ENCODE measurements around the gene LDLRAD4. TPM values are rescaled to one million over a fixed set of nuclear protein-coding genes. Genes with fewer than 3 reads are reported as not detected.
A peak's percentile ranks its signal among the peaks of the same experiment; 100 is the strongest.

LDLRAD4 gene
- total and polyA plus RNA-seq, 9 of the 15 experiments (the other 6 are each of a cell fraction or from before 2014, with no cell fraction given): 0.01 TPM; not detected in 8

DNA sequence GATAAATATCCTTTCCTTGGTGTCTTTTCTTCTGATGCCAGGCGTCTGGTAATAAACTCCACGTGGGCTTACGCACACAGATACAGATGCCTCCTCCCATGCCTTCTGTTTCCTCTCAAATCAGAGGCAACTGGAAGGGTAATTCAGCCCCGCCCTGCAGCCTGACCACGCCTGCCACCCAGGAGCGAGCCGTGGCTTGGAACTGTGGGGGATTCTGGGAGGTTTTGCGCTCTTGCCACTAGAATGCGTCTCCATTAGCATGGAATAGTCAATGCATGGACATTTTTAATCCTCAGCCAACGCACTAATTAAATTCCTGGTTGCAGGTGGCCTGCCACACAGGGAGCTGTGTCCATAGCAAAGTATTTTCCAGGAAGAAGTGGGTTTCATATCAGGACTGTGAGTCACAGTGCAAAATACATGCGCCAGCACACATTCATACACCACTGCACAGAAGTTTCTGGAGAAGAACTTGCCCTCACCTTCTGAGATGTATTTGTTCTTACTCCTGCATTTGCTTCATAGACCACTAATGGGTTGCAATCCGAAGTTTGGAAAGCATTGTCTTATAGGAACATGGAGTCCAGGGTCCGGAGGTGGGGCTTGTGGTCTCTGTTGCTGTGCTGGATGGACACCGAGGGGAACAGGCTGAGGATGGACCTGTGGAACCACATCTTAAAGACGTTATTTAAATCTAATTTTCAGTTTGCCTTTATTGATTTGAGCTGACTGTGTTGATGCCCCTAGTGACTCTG is 151.4 kb downstream of the LDLRAD4 start:
- H3K27ac ChIP-seq (ENCODE audit: extremely low read depth, low read depth, low read length): no peak overlapping the region
- 0 out of 2 replicates have a peak, but pooled peaks cover 2% of the 10 kb centered on the region for H4K20me1 ChIP-seq (replicated peaks; ENCODE audit: control insufficient read depth, insufficient read depth, low read length)
- H3K4me1 ChIP-seq (replicated peaks in 1 of 2; ENCODE audit: control insufficient read depth in 2 of 2, insufficient read depth in 2 of 2, low read length in 2 of 2): no peaks in the 10 kb centered on the region
- intact Hi-C loops (cut with micrococcal nuclease) (no loop called here), in situ Hi-C loops (cut with MboI) (no loop called here)
- DNase-seq (ENCODE audit: extremely low read depth in 1 of 4, low spot score in 3 of 4): no peak
- H3K4me2 ChIP-seq (ENCODE audit: insufficient read depth, low read length): no peak overlapping the region
- no TSS peak for BruUV-seq (replicated peaks)
- no peak for TF ChIP-seq RFX7 (CRISPR knock-in tag; IDR thresholded peaks at IDR 0.05)
- TF ChIP-seq EP300 (IDR thresholded peaks at IDR 0.05; ENCODE audit: low read length): no peak
- TF ChIP-seq, protein P1, sequence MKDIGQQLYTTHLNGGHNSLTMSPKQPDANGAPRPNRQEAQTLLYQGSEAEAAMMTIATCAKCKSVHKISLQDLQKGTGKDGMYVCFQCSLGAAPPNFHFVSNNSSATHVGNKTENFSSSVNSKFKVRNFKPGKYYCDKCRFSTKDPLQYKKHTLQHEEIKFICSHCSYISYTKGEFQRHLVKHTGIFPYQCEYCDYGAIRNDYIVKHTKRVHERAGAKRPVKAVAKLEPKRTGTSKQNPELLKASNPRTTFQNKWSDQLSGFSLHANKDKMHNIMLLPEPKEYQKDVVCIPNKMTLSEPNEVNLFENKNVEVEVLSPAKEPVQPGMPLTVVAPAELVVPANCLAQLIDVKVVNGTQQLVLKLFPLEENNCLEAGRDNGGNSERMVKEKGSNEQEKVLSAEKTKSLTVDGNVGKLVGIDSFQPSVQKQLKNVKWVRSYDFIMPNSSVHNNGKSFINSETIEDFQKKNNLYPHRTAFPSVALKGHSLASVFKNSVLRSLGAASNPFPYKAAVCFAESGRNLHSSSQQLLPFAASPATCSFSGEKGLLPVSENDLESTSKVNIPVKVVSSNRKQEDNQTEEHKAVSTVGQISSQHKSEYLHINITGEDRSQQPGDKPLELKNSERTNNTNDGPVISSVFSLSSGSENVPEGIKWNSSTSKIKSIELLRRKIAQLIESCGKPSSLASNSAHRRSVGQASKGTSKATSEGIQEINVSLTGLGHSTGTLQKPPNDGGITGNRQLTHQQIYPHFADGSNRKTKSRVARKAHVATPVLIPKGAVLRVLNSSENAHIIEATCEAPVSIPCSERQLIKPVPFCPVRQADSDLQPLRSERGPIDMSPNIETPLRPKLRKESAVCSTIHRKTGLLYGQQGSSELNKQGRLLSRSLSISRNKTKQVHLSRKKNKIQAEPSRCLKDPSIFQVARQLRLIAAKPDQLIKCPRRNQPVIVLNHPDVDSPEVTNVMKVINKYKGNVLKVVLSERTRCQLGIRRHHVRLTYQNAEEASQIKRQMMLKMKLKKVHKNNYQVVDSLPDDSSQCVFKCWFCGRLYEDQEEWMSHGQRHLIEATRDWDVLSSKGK (CRISPR knock-in tag; IDR thresholded peaks at IDR 0.05): no peak
- no peak for TF ChIP-seq MAFF (IDR thresholded peaks at IDR 0.05; ENCODE audit: low read length)
- no peak for TF ChIP-seq ZNF699 (CRISPR knock-in tag; IDR thresholded peaks at IDR 0.05; ENCODE audit: insufficient replicate concordance)
- no peak for TF ChIP-seq HNRNPL (IDR thresholded peaks at IDR 0.05; ENCODE audit: low read depth, low read length)
- TF ChIP-seq, protein P2, sequence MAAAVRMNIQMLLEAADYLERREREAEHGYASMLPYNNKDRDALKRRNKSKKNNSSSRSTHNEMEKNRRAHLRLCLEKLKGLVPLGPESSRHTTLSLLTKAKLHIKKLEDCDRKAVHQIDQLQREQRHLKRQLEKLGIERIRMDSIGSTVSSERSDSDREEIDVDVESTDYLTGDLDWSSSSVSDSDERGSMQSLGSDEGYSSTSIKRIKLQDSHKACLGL (CRISPR knock-in tag; IDR thresholded peaks at IDR 0.05; ENCODE audit: borderline replicate concordance, poor library complexity, severe bottlenecking): no peak
- no peak for TF ChIP-seq SNIP1 (IDR thresholded peaks at IDR 0.05; ENCODE audit: low read depth)
- no peak for TF ChIP-seq ZFP30 (CRISPR knock-in tag; IDR thresholded peaks at IDR 0.05; ENCODE audit: borderline replicate concordance)
- no peak for TF ChIP-seq CREBBP (IDR thresholded peaks at IDR 0.05; ENCODE audit: low read depth, low read length)
- no peak for TF ChIP-seq PHF21A (IDR thresholded peaks at IDR 0.05; ENCODE audit: borderline replicate concordance, low read depth)
- no peak for TF ChIP-seq MTF1 (CRISPR knock-in tag; IDR thresholded peaks at IDR 0.05; ENCODE audit: borderline replicate concordance)
- TF ChIP-seq CLOCK (CRISPR knock-in tag; IDR thresholded peaks at IDR 0.05; ENCODE audit: borderline replicate concordance): no peak
- no peak for TF ChIP-seq ZKSCAN8 (CRISPR knock-in tag; IDR thresholded peaks at IDR 0.05)
- TF ChIP-seq ZSCAN29 (IDR thresholded peaks at IDR 0.05): no peak
- no peak for TF ChIP-seq SMAD4 (CRISPR knock-in tag; conservative IDR thresholded peaks at IDR 0.05)
- no peak overlapping the region for H3K9ac ChIP-seq (ENCODE audit: insufficient read depth in 1 of 2, low read depth in 2 of 2, low read length in 2 of 2)
- peak; percentile 58 for ATAC-seq
- no peaks in the 10 kb centered on the region for H3K79me2 ChIP-seq (ENCODE audit: control insufficient read depth, insufficient read depth, low read length)
- no peaks in the 10 kb centered on the region for H3K36me3 ChIP-seq (ENCODE audit: control insufficient read depth, insufficient read depth, low read length)
- under 1% methylated on average over 15 of the region's 15 CpGs for WGBS (ENCODE audit: insufficient coverage, low coverage, missing lambda C conversion rate)
- no peaks in the 10 kb centered on the region for H3K9me3 ChIP-seq (replicated peaks; ENCODE audit: control insufficient read depth, insufficient read depth, low read depth, low read length)
- H3K27me3 ChIP-seq (ENCODE audit: control insufficient read depth in 2 of 2, insufficient read depth in 2 of 2, low read length in 2 of 2): peaks cover 11 to 45% of the 10 kb centered on the region in 2 experiments; a peak in 3 of 5 replicates
- ChIA-PET POLR2A (no interaction called here), CTCF (ENCODE audit: low intra/inter-chr PET ratio) (no interaction called here)
- no peak overlapping the region for H2AFZ ChIP-seq (ENCODE audit: low read depth, low read length)
- no peaks in the 10 kb centered on the region for H3K9me1 ChIP-seq (ENCODE audit: control insufficient read depth, insufficient read depth, low read length)
- H3K4me3 ChIP-seq: no peak overlapping the region
- no peak for FAIRE-seq

Measured in K562 (cell line).